Measurements from ENCODE around the gene KCTD12.
A peak's percentile ranks its signal among the peaks of the same experiment; 100 is the strongest.

KCTD12 gene

GRCh38 chr13:76853481-76853880, 32.7 kb downstream of the KCTD12 start:
- FAIRE-seq: no peak

GRCh38 chr13:76852986-76853385, 33.2 kb downstream of the KCTD12 start:
- FAIRE-seq: no peak

- FAIRE-seq: no peak
Measured at GRCh38 chr13:76851961-76852360, 34.2 kb downstream of the KCTD12 start.

- no peak for FAIRE-seq
Measured at GRCh38 chr13:76849493-76849892, 36.7 kb downstream of the KCTD12 start.

- no peak for FAIRE-seq
Measured at GRCh38 chr13:76848596-76848995, 37.6 kb downstream of the KCTD12 start.

GRCh38 chr13:76846363-76846762, 39.8 kb downstream of the KCTD12 start:
- FAIRE-seq: no peak

GRCh38 chr13:76845865-76846264, 40.3 kb downstream of the KCTD12 start:
- FAIRE-seq: no peak

- FAIRE-seq: peak; percentile 32
Measured at GRCh38 chr13:76845367-76845766, 40.8 kb downstream of the KCTD12 start.

GRCh38 chr13:76837801-76838200, 48.4 kb downstream of the KCTD12 start:
- no peak for FAIRE-seq

- no peak for FAIRE-seq
Measured at GRCh38 chr13:76836311-76836710, 49.9 kb downstream of the KCTD12 start.

GRCh38 chr13:76833441-76833954, 52.7 kb downstream of the KCTD12 start:
- FAIRE-seq: no peak

GRCh38 chr13:76832258-76832988, 53.8 kb downstream of the KCTD12 start:
- no peak for FAIRE-seq

- no peak for FAIRE-seq
Measured at GRCh38 chr13:76830805-76831204, 55.4 kb downstream of the KCTD12 start.

Data from TTC549 (cell line).